ENCODE results near the gene OR10R2. TPM values are rescaled to one million over a fixed set of nuclear protein-coding genes. Genes with fewer than 3 reads are reported as not detected.

OR10R2 gene
- total RNA-seq, 4 donors from 2014 or later, result not detected

DNA sequence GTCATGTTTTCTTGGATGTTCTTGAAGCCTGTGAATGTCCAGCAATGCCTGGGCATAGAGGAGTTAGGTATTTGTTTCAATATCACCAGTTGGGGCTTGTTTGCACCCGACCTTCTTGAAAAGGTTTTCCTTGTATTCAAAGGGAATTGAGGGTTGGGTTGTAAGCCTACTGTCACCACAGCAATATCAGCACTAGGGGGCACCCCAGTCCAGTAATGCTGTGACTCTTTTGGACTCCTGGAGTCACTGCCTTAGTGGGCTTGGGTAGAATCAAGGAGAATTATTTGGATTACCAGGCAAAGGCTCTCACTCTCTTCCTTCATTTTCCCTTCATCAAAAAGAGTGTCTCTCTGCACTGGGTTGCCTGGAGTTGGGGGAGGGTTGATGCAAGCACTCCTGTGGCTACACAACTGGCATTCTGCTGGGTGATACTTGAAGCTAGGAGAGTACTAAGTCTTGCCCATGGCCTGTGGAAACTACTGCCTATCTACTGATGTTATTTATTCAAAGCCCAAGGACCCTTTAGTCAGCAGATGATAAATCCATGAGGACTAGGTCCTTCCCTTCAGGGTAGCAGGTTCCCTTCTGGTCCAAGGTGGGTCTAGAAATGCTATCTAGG lies 34.5 kb downstream of the OR10R2 start:
- Histone ChIP-seq H3K4me3 (no peak overlapping the region), H3K4me1 (no peaks in the 10 kb centered on the region), H3K27me3 (no peaks in the 10 kb centered on the region), H3K36me3 (no peaks in the 10 kb centered on the region), H3K9me3 (peaks cover 0 to 8% (median 2%) of the 10 kb centered on the region in 4 donors), H3K27ac (replicated peaks in 1 of 4) (no peak overlapping the region)
- no peak for DNase-seq (ENCODE audit: extremely low spot score)
- 67% methylated on average over 1 of the region's 1 CpG for WGBS
- intact Hi-C loops (cut with DNase I), result no loop called here
- TF ChIP-seq, protein P1, sequence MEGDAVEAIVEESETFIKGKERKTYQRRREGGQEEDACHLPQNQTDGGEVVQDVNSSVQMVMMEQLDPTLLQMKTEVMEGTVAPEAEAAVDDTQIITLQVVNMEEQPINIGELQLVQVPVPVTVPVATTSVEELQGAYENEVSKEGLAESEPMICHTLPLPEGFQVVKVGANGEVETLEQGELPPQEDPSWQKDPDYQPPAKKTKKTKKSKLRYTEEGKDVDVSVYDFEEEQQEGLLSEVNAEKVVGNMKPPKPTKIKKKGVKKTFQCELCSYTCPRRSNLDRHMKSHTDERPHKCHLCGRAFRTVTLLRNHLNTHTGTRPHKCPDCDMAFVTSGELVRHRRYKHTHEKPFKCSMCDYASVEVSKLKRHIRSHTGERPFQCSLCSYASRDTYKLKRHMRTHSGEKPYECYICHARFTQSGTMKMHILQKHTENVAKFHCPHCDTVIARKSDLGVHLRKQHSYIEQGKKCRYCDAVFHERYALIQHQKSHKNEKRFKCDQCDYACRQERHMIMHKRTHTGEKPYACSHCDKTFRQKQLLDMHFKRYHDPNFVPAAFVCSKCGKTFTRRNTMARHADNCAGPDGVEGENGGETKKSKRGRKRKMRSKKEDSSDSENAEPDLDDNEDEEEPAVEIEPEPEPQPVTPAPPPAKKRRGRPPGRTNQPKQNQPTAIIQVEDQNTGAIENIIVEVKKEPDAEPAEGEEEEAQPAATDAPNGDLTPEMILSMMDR (IDR thresholded peaks at IDR 0.05), result peak in 1 of 3 experiments; percentile 22
- TF ChIP-seq EP300 (IDR thresholded peaks at IDR 0.05), result no peak

DNA sequence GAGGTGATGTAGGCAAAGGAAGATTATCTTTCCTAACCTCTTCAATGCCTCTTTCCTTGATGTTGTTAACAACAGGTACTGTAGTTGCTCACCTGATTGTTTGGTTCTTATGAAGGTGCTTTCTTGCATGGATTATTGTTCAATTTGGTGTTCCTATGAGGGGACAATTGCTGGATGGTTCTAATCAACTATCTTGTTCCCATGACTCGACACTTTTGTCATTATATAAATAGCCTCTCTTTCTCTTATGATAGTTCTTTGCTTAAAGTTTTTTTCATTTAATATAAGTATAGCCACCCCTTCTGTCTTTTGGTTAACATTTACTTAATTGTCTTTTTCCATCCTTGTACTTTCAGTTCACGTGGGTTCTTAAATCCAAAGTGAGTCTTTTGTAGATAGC lies 35.5 kb downstream of the OR10R2 start:
- 93% methylated on average over 2 of the region's 2 CpGs for WGBS
- no peak for TF ChIP-seq EP300 (IDR thresholded peaks at IDR 0.05)
- TF ChIP-seq POLR2A (IDR thresholded peaks at IDR 0.05; ENCODE audit: low read depth), result no peak
- DNase-seq (ENCODE audit: extremely low spot score), result no peak
- intact Hi-C loops (cut with DNase I), result no loop called here
- H3K4me3 ChIP-seq, result no peak overlapping the region
- H3K9me3 ChIP-seq, result peaks cover 0 to 8% (median 2%) of the 10 kb centered on the region in 4 donors
- H3K27me3 ChIP-seq, result no peaks in the 10 kb centered on the region
- H3K4me1 ChIP-seq, result no peaks in the 10 kb centered on the region
- no peaks in the 10 kb centered on the region for H3K36me3 ChIP-seq
- no peak overlapping the region for H3K27ac ChIP-seq (replicated peaks in 1 of 4)

DNA sequence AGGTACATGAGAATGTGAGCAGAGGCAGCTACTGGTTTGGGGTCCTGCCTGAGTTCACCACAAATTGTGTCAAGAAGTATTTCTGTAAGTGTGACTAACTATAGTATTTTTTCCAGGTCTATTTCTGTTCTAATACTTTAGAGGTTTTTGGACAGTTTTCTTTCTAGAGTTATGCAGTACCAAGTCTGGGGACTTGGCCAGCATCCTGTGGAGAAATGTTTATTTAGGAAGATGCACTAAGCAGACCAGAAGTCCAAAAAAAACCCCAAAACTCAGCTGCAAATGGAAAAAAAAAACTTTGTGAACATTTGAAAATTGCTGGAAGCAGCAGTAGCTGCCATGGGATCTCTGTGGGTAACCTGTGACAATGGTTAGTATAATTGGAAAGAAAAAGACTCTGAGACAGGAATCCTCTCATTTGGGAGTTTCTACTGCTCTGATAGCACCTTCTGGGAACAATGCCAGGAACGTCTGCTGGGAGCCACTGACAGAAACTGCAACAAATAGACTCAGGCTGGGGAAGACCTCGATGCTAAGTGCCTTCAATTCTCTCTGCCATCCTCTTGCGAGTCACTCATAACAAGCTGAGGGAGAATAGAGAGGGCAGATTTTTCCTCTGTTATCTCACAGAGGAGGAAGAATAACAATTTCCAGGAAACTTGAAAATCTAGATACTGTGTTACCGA lies 37.6 kb downstream of the OR10R2 start:
- DNase-seq (ENCODE audit: extremely low spot score), result no peak
- Histone ChIP-seq H3K27me3 (no peaks in the 10 kb centered on the region), H3K9me3 (peaks cover 0 to 8% (median 2%) of the 10 kb centered on the region in 4 donors), H3K27ac (replicated peaks in 1 of 4) (no peak overlapping the region), H3K36me3 (no peaks in the 10 kb centered on the region), H3K4me1 (no peaks in the 10 kb centered on the region), H3K4me3 (no peak overlapping the region)
- 9% methylated on average over 4 of the region's 4 CpGs for WGBS
- TF ChIP-seq, protein P1 (IDR thresholded peaks at IDR 0.05), result no peak
- TF ChIP-seq POLR2AphosphoS5 (IDR thresholded peaks at IDR 0.05) (no peak), EP300 (IDR thresholded peaks at IDR 0.05) (no peak), POLR2A (IDR thresholded peaks at IDR 0.05; ENCODE audit: low read depth) (no peak)
- intact Hi-C loops (cut with DNase I), result no loop called here

DNA sequence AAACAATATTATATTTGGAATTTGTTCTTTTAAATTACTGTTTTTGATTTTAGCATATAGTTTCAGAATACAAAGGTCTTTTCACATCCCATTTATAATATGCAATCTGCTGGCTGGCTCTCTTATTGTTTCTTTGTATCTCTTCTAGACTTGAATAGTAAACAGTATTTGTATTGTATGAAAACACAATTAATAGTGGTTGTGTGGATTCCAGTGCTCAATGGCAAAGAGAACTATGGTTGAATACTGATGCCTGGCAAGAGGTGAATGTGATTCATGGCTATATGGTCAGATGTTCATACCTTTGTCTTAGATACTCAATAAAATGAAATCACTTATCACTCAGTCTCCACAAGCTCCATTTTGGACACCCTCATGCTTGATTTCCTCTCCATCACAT lies 44.9 kb downstream of the OR10R2 start:
- Histone ChIP-seq H3K4me1 (no peaks in the 10 kb centered on the region), H3K9me3 (peaks cover 0 to 10% (median 0%) of the 10 kb centered on the region in 4 donors), H3K36me3 (no peaks in the 10 kb centered on the region), H3K27ac (replicated peaks in 1 of 4) (no peak overlapping the region), H3K27me3 (no peaks in the 10 kb centered on the region), H3K4me3 (no peak overlapping the region)
- TF ChIP-seq, protein P1 (IDR thresholded peaks at IDR 0.05), result no peak
- TF ChIP-seq POLR2A (IDR thresholded peaks at IDR 0.05; ENCODE audit: low read depth) (no peak), POLR2AphosphoS5 (IDR thresholded peaks at IDR 0.05) (no peak), EP300 (IDR thresholded peaks at IDR 0.05) (no peak)
- DNase-seq (ENCODE audit: extremely low spot score), result no peak
- intact Hi-C loops (cut with DNase I), result no loop called here

DNA sequence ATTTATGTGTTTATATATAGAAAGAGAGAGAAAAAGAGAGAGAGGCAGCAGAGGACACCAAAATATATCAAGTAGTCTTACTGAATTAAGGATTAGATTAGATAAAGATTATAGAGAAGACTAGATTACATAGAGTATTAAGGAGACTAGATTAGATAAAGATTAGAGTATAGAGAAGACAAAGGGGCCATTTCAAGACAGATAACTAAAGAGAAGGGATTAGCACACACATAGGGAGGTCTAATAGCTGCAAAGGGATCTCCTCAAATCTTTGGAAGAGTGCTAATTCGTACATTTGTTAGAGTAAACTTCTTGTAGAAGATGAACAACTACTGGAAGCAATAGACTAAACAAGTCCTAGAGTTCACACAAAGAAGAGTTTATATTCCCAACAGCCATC lies 48.0 kb downstream of the OR10R2 start:
- no peak overlapping the region for H3K4me3 ChIP-seq
- peaks cover 0 to 11% (median 0%) of the 10 kb centered on the region in 4 donors for H3K9me3 ChIP-seq
- 26% methylated on average over 1 of the region's 1 CpG for WGBS
- no peaks in the 10 kb centered on the region for H3K27me3 ChIP-seq
- intact Hi-C loops (cut with DNase I), result no loop called here
- H3K27ac ChIP-seq (replicated peaks in 1 of 4), result no peak overlapping the region
- DNase-seq (ENCODE audit: extremely low spot score), result no peak
- H3K36me3 ChIP-seq, result no peaks in the 10 kb centered on the region
- H3K4me1 ChIP-seq, result no peaks in the 10 kb centered on the region
- no peak for TF ChIP-seq POLR2A (IDR thresholded peaks at IDR 0.05; ENCODE audit: low read depth)
- TF ChIP-seq, protein P1 (IDR thresholded peaks at IDR 0.05), result no peak
- no peak for TF ChIP-seq EP300 (IDR thresholded peaks at IDR 0.05)
- TF ChIP-seq POLR2AphosphoS5 (IDR thresholded peaks at IDR 0.05), result no peak
